GM18909 (cell line): Measurements from ENCODE around the gene FAM216A.

Source experiments
- ATAC-seq: cut with Tn5 transposase; IDR thresholded peaks from one replicate; pipeline ENCODE4 v1.9.1; 2021; ENCODE audit warnings: mild to moderate bottlenecking; ENCODE audit not compliant: unreplicated experiment, poor library complexity

FAM216A gene

GRCh38 chr12:110537605-110538409, 69.2 kb downstream of the FAM216A start:
- no peak for ATAC-seq

DNA sequence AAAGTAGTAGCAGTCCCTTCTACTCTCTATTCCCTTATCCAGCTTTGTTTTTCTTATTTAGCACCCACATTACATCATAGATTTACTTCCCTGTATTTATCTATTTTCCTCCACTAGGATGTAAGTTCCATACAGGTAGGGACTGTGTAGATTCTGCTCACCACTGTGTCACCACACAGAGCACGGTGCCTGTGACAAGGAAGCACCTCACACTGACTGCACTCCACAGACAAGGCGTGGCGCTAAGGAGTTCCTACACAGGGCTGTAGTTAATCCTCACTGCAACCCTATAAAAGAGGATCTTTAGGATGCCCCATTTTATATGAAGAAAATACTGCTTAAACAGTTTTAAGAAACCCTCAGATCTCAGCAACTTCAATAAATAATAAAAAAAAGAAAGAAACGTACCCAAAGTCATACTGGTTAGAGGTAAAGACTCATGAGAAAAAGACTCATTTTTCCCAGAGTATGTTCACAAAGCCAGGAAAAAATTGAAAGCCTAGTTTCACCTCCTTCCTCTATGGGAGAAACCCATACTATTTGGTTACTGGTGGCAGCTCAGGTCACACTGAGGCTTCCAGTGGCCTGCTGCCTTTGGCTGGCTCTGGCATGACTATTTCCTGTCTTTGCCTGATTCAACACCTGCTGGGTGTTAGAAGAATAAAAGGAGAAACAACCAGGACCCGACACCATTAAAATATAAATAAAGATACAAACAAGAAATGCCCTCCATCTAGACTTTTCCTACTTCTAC, 70.4 kb downstream of the FAM216A start:
- ATAC-seq = no peak
